Measurements from ENCODE around the gene TBC1D10A.

The TBC1D10A gene

DNA sequence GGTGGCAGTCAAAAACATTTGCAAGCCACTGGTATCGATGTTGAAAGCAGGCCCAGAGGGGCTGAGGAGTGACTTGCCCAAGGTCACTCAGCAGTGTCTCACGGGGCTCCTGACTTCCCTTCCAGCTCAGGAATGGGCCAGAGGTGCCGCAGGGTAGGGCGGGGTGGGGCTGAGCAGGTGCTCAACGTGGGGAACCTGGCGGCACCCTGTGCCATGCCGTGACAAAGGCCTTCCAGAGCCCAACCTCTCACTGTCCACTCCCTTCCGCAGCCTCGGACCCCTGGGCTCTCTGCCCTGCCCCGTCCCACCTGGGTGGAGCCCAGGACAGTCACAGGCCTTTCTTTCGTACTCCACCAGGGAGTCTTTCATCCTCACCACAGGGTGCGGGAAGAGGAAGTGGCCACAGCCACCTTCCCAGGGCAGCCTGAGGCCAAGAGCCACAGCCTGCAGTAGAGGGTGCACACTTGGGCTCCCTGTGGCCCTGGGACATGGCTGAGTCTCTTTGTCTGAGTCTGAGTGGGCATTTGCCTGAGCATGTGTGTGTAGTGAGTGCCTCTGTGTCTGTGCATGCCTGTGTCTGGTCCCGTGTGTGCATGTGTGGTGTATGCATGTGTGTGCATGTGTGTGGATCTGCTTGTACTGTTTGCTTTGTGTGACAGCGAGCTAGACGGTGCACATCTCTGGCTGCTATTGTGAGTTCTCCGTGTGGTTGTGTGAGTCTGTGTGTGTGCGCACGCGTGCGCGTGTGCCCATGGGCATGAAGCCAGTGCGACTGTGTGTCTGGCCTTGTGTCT lies 74.1 kb downstream of the TBC1D10A start:
- no peak for TF ChIP-seq TAF1 (IDR thresholded peaks at IDR 0.05; ENCODE audit: borderline replicate concordance, insufficient read depth, low read length)
- TF ChIP-seq FOXP2 (optimal IDR thresholded peaks at IDR 0.05; ENCODE audit: borderline replicate concordance, extremely low read depth, extremely low read length, insufficient read depth), result no peak
- no peak for TF ChIP-seq POLR2AphosphoS5 (IDR thresholded peaks at IDR 0.05; ENCODE audit: low read depth, low read length)
- TF ChIP-seq, protein P1, sequence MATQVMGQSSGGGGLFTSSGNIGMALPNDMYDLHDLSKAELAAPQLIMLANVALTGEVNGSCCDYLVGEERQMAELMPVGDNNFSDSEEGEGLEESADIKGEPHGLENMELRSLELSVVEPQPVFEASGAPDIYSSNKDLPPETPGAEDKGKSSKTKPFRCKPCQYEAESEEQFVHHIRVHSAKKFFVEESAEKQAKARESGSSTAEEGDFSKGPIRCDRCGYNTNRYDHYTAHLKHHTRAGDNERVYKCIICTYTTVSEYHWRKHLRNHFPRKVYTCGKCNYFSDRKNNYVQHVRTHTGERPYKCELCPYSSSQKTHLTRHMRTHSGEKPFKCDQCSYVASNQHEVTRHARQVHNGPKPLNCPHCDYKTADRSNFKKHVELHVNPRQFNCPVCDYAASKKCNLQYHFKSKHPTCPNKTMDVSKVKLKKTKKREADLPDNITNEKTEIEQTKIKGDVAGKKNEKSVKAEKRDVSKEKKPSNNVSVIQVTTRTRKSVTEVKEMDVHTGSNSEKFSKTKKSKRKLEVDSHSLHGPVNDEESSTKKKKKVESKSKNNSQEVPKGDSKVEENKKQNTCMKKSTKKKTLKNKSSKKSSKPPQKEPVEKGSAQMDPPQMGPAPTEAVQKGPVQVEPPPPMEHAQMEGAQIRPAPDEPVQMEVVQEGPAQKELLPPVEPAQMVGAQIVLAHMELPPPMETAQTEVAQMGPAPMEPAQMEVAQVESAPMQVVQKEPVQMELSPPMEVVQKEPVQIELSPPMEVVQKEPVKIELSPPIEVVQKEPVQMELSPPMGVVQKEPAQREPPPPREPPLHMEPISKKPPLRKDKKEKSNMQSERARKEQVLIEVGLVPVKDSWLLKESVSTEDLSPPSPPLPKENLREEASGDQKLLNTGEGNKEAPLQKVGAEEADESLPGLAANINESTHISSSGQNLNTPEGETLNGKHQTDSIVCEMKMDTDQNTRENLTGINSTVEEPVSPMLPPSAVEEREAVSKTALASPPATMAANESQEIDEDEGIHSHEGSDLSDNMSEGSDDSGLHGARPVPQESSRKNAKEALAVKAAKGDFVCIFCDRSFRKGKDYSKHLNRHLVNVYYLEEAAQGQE (IDR thresholded peaks at IDR 0.05; ENCODE audit: insufficient read depth in 1 of 2, low read depth in 2 of 2, low read length in 2 of 2), result no peak
- TF ChIP-seq SIN3A (IDR thresholded peaks at IDR 0.05; ENCODE audit: borderline replicate concordance, insufficient read depth, low read length), result no peak

- TF ChIP-seq, protein P1 (IDR thresholded peaks at IDR 0.05; ENCODE audit: insufficient read depth in 1 of 2, low read depth in 2 of 2, low read length in 2 of 2), result no peak
- TF ChIP-seq TAF1 (IDR thresholded peaks at IDR 0.05; ENCODE audit: borderline replicate concordance, insufficient read depth, low read length) (no peak), POLR2AphosphoS5 (IDR thresholded peaks at IDR 0.05; ENCODE audit: low read depth, low read length) (no peak), SIN3A (IDR thresholded peaks at IDR 0.05; ENCODE audit: borderline replicate concordance, insufficient read depth, low read length) (no peak), FOXP2 (optimal IDR thresholded peaks at IDR 0.05; ENCODE audit: borderline replicate concordance, extremely low read depth, extremely low read length, insufficient read depth) (no peak)
Measured at GRCh38 chr22:30251711-30252110, 75.0 kb downstream of the TBC1D10A start.

DNA sequence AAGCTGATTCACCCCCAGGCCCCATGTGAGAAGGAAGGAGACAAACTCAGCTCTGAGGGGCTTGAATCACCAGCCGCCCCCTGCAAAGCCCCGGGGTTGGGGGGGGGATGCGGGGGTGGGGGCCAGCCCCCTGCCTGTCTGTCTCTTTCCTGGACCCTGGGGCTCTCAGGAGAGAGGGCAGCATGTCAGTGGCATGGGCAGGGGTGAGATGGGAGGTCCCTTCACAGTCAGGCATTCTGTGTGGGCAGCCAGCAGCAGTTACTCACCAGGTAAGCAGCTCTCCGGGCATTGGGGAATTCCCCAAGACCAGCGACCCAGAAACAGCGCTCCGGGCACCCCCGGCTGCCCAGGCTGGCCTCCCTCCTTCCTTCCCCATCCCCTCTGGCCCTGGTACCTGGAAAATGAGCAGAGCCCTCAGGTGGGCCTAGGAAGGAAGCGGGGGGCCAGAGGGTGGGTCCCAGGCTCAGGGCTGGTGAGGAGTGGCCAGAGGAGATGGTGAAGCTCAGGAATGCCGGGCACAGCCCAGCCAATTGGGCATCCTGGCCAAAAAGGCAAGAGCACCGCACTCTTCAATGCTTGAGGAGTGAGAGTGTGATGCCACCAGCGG lies 76.0 kb downstream of the TBC1D10A start:
- TF ChIP-seq SIN3A (IDR thresholded peaks at IDR 0.05; ENCODE audit: borderline replicate concordance, insufficient read depth, low read length) (no peak), FOXP2 (optimal IDR thresholded peaks at IDR 0.05; ENCODE audit: borderline replicate concordance, extremely low read depth, extremely low read length, insufficient read depth) (no peak), POLR2AphosphoS5 (IDR thresholded peaks at IDR 0.05; ENCODE audit: low read depth, low read length) (no peak), TAF1 (IDR thresholded peaks at IDR 0.05; ENCODE audit: borderline replicate concordance, insufficient read depth, low read length) (no peak)
- TF ChIP-seq, protein P1 (IDR thresholded peaks at IDR 0.05; ENCODE audit: insufficient read depth in 1 of 2, low read depth in 2 of 2, low read length in 2 of 2), result no peak

DNA sequence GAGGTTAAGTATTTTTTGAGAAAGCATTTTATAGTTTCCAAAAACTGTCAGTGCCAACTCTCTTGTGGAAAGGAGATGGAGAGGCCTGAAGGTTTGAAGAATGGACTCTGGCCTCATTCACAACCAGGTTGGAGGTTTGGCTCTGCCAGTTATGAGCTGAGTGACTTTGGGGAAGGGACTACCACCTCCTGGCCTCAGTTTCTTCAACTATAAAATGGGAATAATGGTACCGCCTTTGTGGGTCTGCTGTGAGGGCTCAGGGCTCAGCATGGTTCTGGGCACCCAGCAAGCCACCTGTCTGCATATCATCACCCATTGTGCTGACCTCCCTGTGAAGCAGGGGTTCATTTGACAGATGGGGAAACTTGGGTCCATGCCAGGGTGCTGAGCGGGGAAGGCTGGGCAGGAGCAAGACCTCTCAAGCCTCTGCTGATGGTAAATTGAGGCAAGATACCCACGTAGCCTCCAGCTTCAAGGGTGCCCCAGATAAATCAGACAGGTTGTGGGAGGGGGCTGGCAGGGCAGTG lies 76.6 kb downstream of the TBC1D10A start:
- TF ChIP-seq SIN3A (IDR thresholded peaks at IDR 0.05; ENCODE audit: borderline replicate concordance, insufficient read depth, low read length) (no peak), FOXP2 (optimal IDR thresholded peaks at IDR 0.05; ENCODE audit: borderline replicate concordance, extremely low read depth, extremely low read length, insufficient read depth) (no peak), TAF1 (IDR thresholded peaks at IDR 0.05; ENCODE audit: borderline replicate concordance, insufficient read depth, low read length) (no peak), POLR2AphosphoS5 (IDR thresholded peaks at IDR 0.05; ENCODE audit: low read depth, low read length) (no peak)
- TF ChIP-seq, protein P1 (IDR thresholded peaks at IDR 0.05; ENCODE audit: insufficient read depth in 1 of 2, low read depth in 2 of 2, low read length in 2 of 2), result no peak
